Spleen (tissue), 11 donors: Measurements from ENCODE around the gene ATL1. TPM values are rescaled to one million over a fixed set of nuclear protein-coding genes. Genes with fewer than 3 reads are reported as not detected.

Experiments
- DNase-seq: peaks from one replicate; pipeline ENCODE4 v3.0.0-alpha.2; 2020
- H3K27ac ChIP-seq, 8 donors: fragments of 200-600 bp; sonication (generic) in 7 of 8; 1 replicate in 4 of 8; 2 replicates in 4 of 8; pipeline versions ENCODE4 v1.5.0 to v1.8.0; 2016 to 2021; ENCODE audit warnings: inconsistent platforms in 4 of 8, mild to moderate bottlenecking in 4 of 8, moderate library complexity in 1 of 8
- H3K27me3 ChIP-seq, 7 donors: fragments of 200-600 bp; sonication (generic) in 6 of 7; replicated peaks in 1 of 7; 1 replicate in 4 of 7; 2 replicates in 3 of 7; pipeline versions ENCODE4 v1.5.0 to v1.8.0; 2016 to 2021; ENCODE audit warnings: inconsistent platforms in 3 of 7, mild to moderate bottlenecking in 1 of 7
- H3K36me3 ChIP-seq, 6 donors: fragments of 200-600 bp; sonication (generic) in 5 of 6; 1 replicate in 4 of 6; 2 replicates in 2 of 6; pipeline versions ENCODE4 v1.5.0 to v1.8.0; 2016 to 2021; ENCODE audit warnings: inconsistent platforms in 2 of 6
- H3K4me1 ChIP-seq, 6 donors: fragments of 200-600 bp; sonication (generic) in 5 of 6; 1 replicate in 3 of 6; 2 replicates in 3 of 6; pipeline versions ENCODE4 v1.5.0 to v1.8.0; 2016 to 2021; ENCODE audit warnings: inconsistent platforms in 3 of 6
- H3K4me3 ChIP-seq, 8 donors: fragments of 200-600 bp; sonication (generic) in 7 of 8; 1 replicate in 4 of 8; 2 replicates in 4 of 8; pipeline versions ENCODE4 v1.5.0 to v1.8.0; 2016 to 2021; ENCODE audit warnings: inconsistent platforms in 4 of 8, mild to moderate bottlenecking in 4 of 8, moderate library complexity in 2 of 8
- H3K9me3 ChIP-seq, 8 donors: fragments of 200-600 bp; sonication (generic) in 7 of 8; 1 replicate in 4 of 8; 2 replicates in 4 of 8; pipeline versions ENCODE4 v1.5.0 to v1.8.0; 2016 to 2021; ENCODE audit warnings: inconsistent platforms in 4 of 8
- CTCF ChIP-seq, 11 experiments: fragments of 200-600 bp in 7 of 11; fragments of 450-650 bp in 4 of 11; sonication (generic) in 4 of 11; IDR thresholded peaks in 8 of 11; conservative IDR thresholded peaks in 3 of 11; 1 replicate in 7 of 11; 2 replicates in 4 of 11; pipeline versions ENCODE4 v1.4.0 to v1.8.0; 2016 to 2021; ENCODE audit warnings: antibody characterized with exemption in 11 of 11, inconsistent platforms in 4 of 11, mild to moderate bottlenecking in 1 of 11
- POLR2A ChIP-seq, 3 donors: fragments of 450-650 bp; IDR thresholded peaks; one replicate each; pipeline ENCODE4 v1.5.1; 2017; ENCODE audit warnings: antibody characterized with exemption in 3 of 3, mild to moderate bottlenecking in 1 of 3
- POLR2AphosphoS5 ChIP-seq, 3 donors: sonication (generic); formaldehyde crosslinking; IDR thresholded peaks; one replicate each; pipeline ENCODE4 v1.5.1; 2017; ENCODE audit warnings: antibody characterized with exemption in 3 of 3
- WGBS, 5 donors: extraction: QIAGEN DNeasy Blood & Tissue Kit in 3 of 5; methylation state at CpG; one replicate each; pipeline versions ENCODE4 v1.1.5 to v1.1.7; 2013 to 2018; 5-methylcytosine and 5-hydroxymethylcytosine counted together
- intact Hi-C: fragments of 100-400 bp; cut with DNase I; formaldehyde crosslinking; loops from one replicate; pipeline ENCODE4 v1.15.0; 2023; ENCODE audit warnings: low total_unique reads
- polyA plus RNA-seq, 3 donors: library from polyadenylated mRNA; stranded (reverse); fragments of 200-250 nt; gene quantifications; one replicate each; pipeline ENCODE4 v1.2.1, GENCODE V29; 2013
- total RNA-seq, 7 donors: library from RNA; depleted of rRNA in 3 of 7; stranded (reverse); fragments of >200 nt in 3 of 7; fragmentation: NEBNext Ultra II Directional in 4 of 7; extraction: Animal tissue kit (Norgen Biotek cat#: 25700) in 4 of 7; gene quantifications; one replicate each; pipeline versions ENCODE4 v1.1.0 to v1.2.1, GENCODE V29; 2016 to 2021
- donor health status: healthy with polysubstance abuse.
- donor health status: DM: no; HTN: no; CAD: no; lungs with moderate emphysema.
- donor health status: DM: no; HTN: no; CAD: no.
- donor health status: Bipolar disorder and iron deficiency.
- donor health status: healthy.
- donor health status: DM: no; HTN: no; CAD: no.
- donor health status: DM: yes; HTN: yes; CAD: no.

The ATL1 gene
- total and polyA plus RNA-seq, 10 donors = 0.91 to 3.2 (median 1.5) TPM

GRCh38 chr14:50524060-50524459 lies 35.9 kb upstream of the ATL1 start:
- intact Hi-C loops = no loop called here
- H3K27ac ChIP-seq = peak overlapping the region in 5 of 8 donors; percentile 15 to 72 (median 57)
- 60 to 75% (median 68%) methylated on average over 2 of the region's 2 CpGs for WGBS, 5 donors
- TF ChIP-seq CTCF (IDR thresholded peaks at IDR 0.05 in 8 of 11, conservative IDR thresholded peaks at IDR 0.05 in 3 of 11) (no peak), POLR2A (IDR thresholded peaks at IDR 0.05) (no peak), POLR2AphosphoS5 (IDR thresholded peaks at IDR 0.05) (no peak)
- peaks cover 22 to 93% (median 58%) of the 10 kb centered on the region in 6 donors for H3K4me1 ChIP-seq
- H3K27me3 ChIP-seq = no peaks in the 10 kb centered on the region
- H3K36me3 ChIP-seq = peaks cover 0 to 18% (median 0%) of the 10 kb centered on the region in 6 donors
- H3K4me3 ChIP-seq = no peak overlapping the region
- no peaks in the 10 kb centered on the region for H3K9me3 ChIP-seq
- DNase-seq = no peak

- no peak for TF ChIP-seq CTCF (IDR thresholded peaks at IDR 0.05 in 8 of 11, conservative IDR thresholded peaks at IDR 0.05 in 3 of 11)
- no peak for TF ChIP-seq POLR2AphosphoS5 (IDR thresholded peaks at IDR 0.05)
- no peak for TF ChIP-seq POLR2A (IDR thresholded peaks at IDR 0.05)
- WGBS, 5 donors = 66 to 73% (median 69%) methylated on average over 6 of the region's 6 CpGs
- no peak for DNase-seq
- intact Hi-C loops = no loop called here
- no peak overlapping the region for H3K4me3 ChIP-seq
- H3K36me3 ChIP-seq = peaks cover 0 to 13% (median 0%) of the 10 kb centered on the region in 6 donors
- peak overlapping the region in 5 of 8 donors; percentile 16 to 72 (median 57) for H3K27ac ChIP-seq
- no peaks in the 10 kb centered on the region for H3K27me3 ChIP-seq
- H3K4me1 ChIP-seq = peaks cover 29 to 96% (median 64%) of the 10 kb centered on the region in 6 donors
- H3K9me3 ChIP-seq = no peaks in the 10 kb centered on the region
These were observed 35.0 kb upstream of the ATL1 start for GRCh38 chr14:50524731-50525515.

GRCh38 chr14:50528000-50528399 lies 31.9 kb upstream of the ATL1 start:
- WGBS, 5 donors = 69 to 92% (median 91%) methylated on average over 1 of the region's 1 CpG
- no peak for TF ChIP-seq CTCF (IDR thresholded peaks at IDR 0.05 in 8 of 11, conservative IDR thresholded peaks at IDR 0.05 in 3 of 11)
- no peak for TF ChIP-seq POLR2A (IDR thresholded peaks at IDR 0.05)
- TF ChIP-seq POLR2AphosphoS5 (IDR thresholded peaks at IDR 0.05) = no peak
- no peak for DNase-seq
- Histone ChIP-seq H3K27ac (no peak overlapping the region), H3K4me3 (no peak overlapping the region), H3K4me1 (peaks cover 42 to 93% (median 71%) of the 10 kb centered on the region in 6 donors), H3K27me3 (no peaks in the 10 kb centered on the region), H3K9me3 (no peaks in the 10 kb centered on the region), H3K36me3 (peaks cover 0 to 10% (median 0%) of the 10 kb centered on the region in 6 donors)
- intact Hi-C loops = no loop called here
